A549 treated with dexamethasone at 1 μM for 4 hours (cell line): ENCODE data around the gene IGFBP7. TPM values are rescaled to one million over a fixed set of nuclear protein-coding genes. Genes with fewer than 3 reads are reported as not detected.

Experiments used
- total RNA-seq: library from RNA; stranded (reverse); fragments of 200-300 nt; extraction: Qiagen RNA extraction; gene quantifications from 5 replicates; pipeline ENCODE4 v1.2.3, GENCODE V29; 2022

The IGFBP7 gene
- 188 to 304 TPM (median 228 TPM) in 5 replicates for total RNA-seq

DNA sequence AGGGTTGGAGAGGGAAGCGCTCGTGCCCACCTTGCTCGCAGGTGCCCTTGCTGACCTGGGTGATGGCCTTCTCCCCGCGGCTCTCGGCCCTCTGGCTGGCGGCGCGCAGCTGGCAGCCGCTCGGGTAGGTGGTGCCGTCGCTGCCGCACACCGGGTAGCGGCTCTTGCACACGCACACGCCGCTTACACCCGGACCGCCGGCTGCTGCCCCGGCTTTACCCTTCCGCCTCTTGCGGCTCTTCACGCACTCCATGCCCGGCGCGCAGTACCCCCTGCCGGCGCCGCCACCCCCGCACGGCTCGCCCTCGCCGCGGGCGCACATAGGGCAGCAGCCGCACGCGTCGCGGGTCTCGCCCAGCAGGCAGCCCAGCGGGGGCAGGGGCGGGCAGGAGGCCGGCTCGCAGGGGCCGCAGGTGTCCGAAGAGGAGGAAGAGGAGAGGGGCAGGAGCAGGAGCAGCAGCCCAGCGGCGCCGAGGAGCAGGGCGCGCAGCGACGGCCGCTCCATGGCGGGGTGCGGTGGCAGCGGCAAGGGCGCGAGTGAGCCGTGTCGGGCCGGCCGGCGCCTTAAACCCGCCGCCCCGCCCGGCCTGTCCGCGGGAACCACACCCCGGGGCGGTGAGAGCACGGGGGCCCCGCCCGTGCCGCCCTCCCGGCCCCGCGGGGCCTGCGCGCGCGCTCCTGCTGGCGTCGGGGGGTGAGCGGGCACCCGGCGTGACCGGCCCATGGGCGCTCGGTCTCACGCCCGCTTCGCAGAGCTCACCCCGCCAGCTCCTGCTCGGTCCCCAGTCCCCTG, at the start of gene IGFBP7:
TSS of gene IGFBP7 (minus strand) at position 539 of the 793 bp plus-strand sequence. CDS start at position 505, 34 bp downstream.

Other genes starting within 250 kb of the IGFBP7 start
- 7.5 to 13.3 TPM (median 11.2 TPM) in 5 replicates for gene REST, start 202.5 kb downstream of the IGFBP7 start, total RNA-seq
- gene NOA1, start 132.8 kb downstream of the IGFBP7 start, total RNA-seq = 14.3 to 16.3 TPM (median 16.1 TPM) in 5 replicates
- gene POLR2B, start 131.5 kb downstream of the IGFBP7 start, total RNA-seq = 66.0 to 75.2 TPM (median 68.3 TPM) in 5 replicates